HepG2 (cell line): ENCODE measurements around the gene PXDC1. TPM values are rescaled to one million over a fixed set of nuclear protein-coding genes. Genes with fewer than 3 reads are reported as not detected.

Experiments
- BORCS8-MEF2B ChIP-seq: sonication (generic); formaldehyde crosslinking; IDR thresholded peaks from 2 replicates; pipeline ENCODE4 v1.8.0; 2022; ENCODE audit warnings: mild to moderate bottlenecking, missing genetic modification reagents
- CHCHD3 ChIP-seq: sonication (generic); formaldehyde crosslinking; IDR thresholded peaks from 2 replicates; pipeline ENCODE4 v1.8.0; 2022; ENCODE audit warnings: mild to moderate bottlenecking, missing genetic modification reagents, moderate library complexity
- KAT2B ChIP-seq: fragments of 150-350 bp; IDR thresholded peaks from 2 replicates; pipeline ENCODE4 v1.6.1; 2014; ENCODE audit warnings: low read depth, low read length, borderline replicate concordance
- NCOA5 ChIP-seq: sonication (generic); formaldehyde crosslinking; IDR thresholded peaks from 2 replicates; pipeline ENCODE4 v1.4.0; 2020; ENCODE audit warnings: missing genetic modification reagents
- NFIB ChIP-seq: sonication (generic); formaldehyde crosslinking; IDR thresholded peaks from 2 replicates; pipeline ENCODE4 v1.9.0; 2021; ENCODE audit warnings: missing genetic modification reagents, mild to moderate bottlenecking, borderline replicate concordance
- NFYC ChIP-seq: IDR thresholded peaks from 2 replicates; pipeline ENCODE4 v1.6.1; 2016; ENCODE audit warnings: missing genetic modification reagents, missing compliant biosample characterization
- SP1 ChIP-seq, 2 experiments: fragments of 450-650 bp in 1 of 2; sonication (generic) in 1 of 2; formaldehyde crosslinking in 1 of 2; IDR thresholded peaks; 2 replicates each; pipeline versions ENCODE4 v1.4.0 to v1.6.1; 2016 to 2020; ENCODE audit warnings: missing genetic modification reagents in 1 of 2
- TCF12 ChIP-seq, 2 experiments: fragments of 450-650 bp in 1 of 2; sonication (generic) in 1 of 2; formaldehyde crosslinking in 1 of 2; IDR thresholded peaks; 2 replicates each; pipeline versions ENCODE4 v1.6.1 to v1.8.0; 2017 to 2022; ENCODE audit warnings: antibody characterized with exemption in 1 of 2, mild to moderate bottlenecking in 1 of 2, missing genetic modification reagents in 1 of 2, moderate library complexity in 1 of 2
- XRCC5 ChIP-seq: fragments of 200-400 bp; formaldehyde crosslinking; optimal IDR thresholded peaks from 2 replicates; pipeline ENCODE3; 2017; ENCODE audit warnings: mild to moderate bottlenecking, low read length
- ZFY ChIP-seq: sonication (generic); formaldehyde crosslinking; IDR thresholded peaks from 2 replicates; pipeline ENCODE4 v1.4.0; 2020; ENCODE audit warnings: missing genetic modification reagents
- ZKSCAN8 ChIP-seq: IDR thresholded peaks from 2 replicates; pipeline ENCODE4 v1.6.1; 2016; ENCODE audit warnings: borderline replicate concordance, missing genetic modification reagents, missing compliant biosample characterization
- ZNF12 ChIP-seq: sonication (generic); formaldehyde crosslinking; IDR thresholded peaks from 2 replicates; pipeline ENCODE4 v1.5.0; 2020; ENCODE audit warnings: missing genetic modification reagents
- ZNF652 ChIP-seq: IDR thresholded peaks from 2 replicates; pipeline ENCODE4 v1.6.1; 2016; ENCODE audit warnings: low read depth, borderline replicate concordance
- ZNF766 ChIP-seq: sonication (generic); formaldehyde crosslinking; IDR thresholded peaks from 2 replicates; pipeline ENCODE4 v1.5.0; 2020; ENCODE audit warnings: missing genetic modification reagents, borderline replicate concordance
- ZNF839 ChIP-seq: sonication (generic); formaldehyde crosslinking; IDR thresholded peaks from 2 replicates; pipeline ENCODE4 v1.4.0; 2020; ENCODE audit warnings: missing genetic modification reagents, mild to moderate bottlenecking, borderline replicate concordance
- ZSCAN30 ChIP-seq: sonication (generic); formaldehyde crosslinking; IDR thresholded peaks from 2 replicates; pipeline ENCODE4 v1.5.0; 2020; ENCODE audit warnings: mild to moderate bottlenecking, missing genetic modification reagents
- polyA plus RNA-seq, 8 experiments: library from polyadenylated mRNA; depleted of rRNA in 3 of 8; stranded (reverse) in 7 of 8; unstranded in 1 of 8; fragments of >200 nt; fragmentation: Illumina TruSeq in 4 of 8; extraction: Trizol in 4 of 8; gene quantifications; 2 replicates each; pipeline versions ENCODE4 v1.2.1 to v1.2.3, GENCODE V29; 2011 to 2016; ENCODE audit warnings: low read depth in 4 of 8, missing spikeins in 1 of 8, mixed read lengths in 1 of 8; ENCODE audit not compliant: insufficient read depth in 1 of 8
- total RNA-seq, 5 experiments: library from RNA; depleted of rRNA; stranded (reverse); fragments of >200 nt; fragmentation: Illumina TruSeq; extraction: Trizol; gene quantifications; 2 replicates each; pipeline ENCODE4 v1.2.3, GENCODE V29; 2016; ENCODE audit warnings: low read depth in 1 of 5
- TF ChIP-seq, protein P1 (sequence below): IDR thresholded peaks from 2 replicates; pipeline ENCODE4 v1.6.1; 2016; ENCODE audit warnings: missing genetic modification reagents, missing compliant biosample characterization
- TF ChIP-seq, protein P2 (sequence below): sonication (generic); formaldehyde crosslinking; IDR thresholded peaks from 2 replicates; pipeline ENCODE4 v1.4.0; 2020; ENCODE audit warnings: low read depth, mild to moderate bottlenecking, missing genetic modification reagents
- TF ChIP-seq, protein P3 (sequence below): sonication (generic); formaldehyde crosslinking; IDR thresholded peaks from 2 replicates; pipeline ENCODE4 v1.4.0; 2020; ENCODE audit warnings: missing genetic modification reagents
- TF ChIP-seq, protein P4 (sequence below): sonication (generic); formaldehyde crosslinking; IDR thresholded peaks from 2 replicates; pipeline ENCODE4 v1.4.0; 2020; ENCODE audit warnings: missing genetic modification reagents
- TF ChIP-seq, protein P5 (sequence below): sonication (generic); formaldehyde crosslinking; IDR thresholded peaks from 2 replicates; pipeline ENCODE4 v1.8.1; 2023; ENCODE audit warnings: mild to moderate bottlenecking, missing genetic modification reagents, borderline replicate concordance
- TF ChIP-seq, protein P6 (sequence below): sonication (generic); formaldehyde crosslinking; IDR thresholded peaks from 2 replicates; pipeline ENCODE4 v1.5.1; 2020; ENCODE audit warnings: mild to moderate bottlenecking, missing genetic modification reagents, moderate library complexity
- TF ChIP-seq, protein P7 (sequence below): sonication (generic); formaldehyde crosslinking; IDR thresholded peaks from 2 replicates; pipeline ENCODE4 v1.8.1; 2023; ENCODE audit warnings: missing genetic modification reagents, inconsistent platforms, borderline replicate concordance

The PXDC1 gene
- total and polyA plus RNA-seq, 2 of the 13 experiments (the other 11 are each of a cell fraction or from before 2014, with no cell fraction given), result 32.4 to 34.7 TPM

DNA sequence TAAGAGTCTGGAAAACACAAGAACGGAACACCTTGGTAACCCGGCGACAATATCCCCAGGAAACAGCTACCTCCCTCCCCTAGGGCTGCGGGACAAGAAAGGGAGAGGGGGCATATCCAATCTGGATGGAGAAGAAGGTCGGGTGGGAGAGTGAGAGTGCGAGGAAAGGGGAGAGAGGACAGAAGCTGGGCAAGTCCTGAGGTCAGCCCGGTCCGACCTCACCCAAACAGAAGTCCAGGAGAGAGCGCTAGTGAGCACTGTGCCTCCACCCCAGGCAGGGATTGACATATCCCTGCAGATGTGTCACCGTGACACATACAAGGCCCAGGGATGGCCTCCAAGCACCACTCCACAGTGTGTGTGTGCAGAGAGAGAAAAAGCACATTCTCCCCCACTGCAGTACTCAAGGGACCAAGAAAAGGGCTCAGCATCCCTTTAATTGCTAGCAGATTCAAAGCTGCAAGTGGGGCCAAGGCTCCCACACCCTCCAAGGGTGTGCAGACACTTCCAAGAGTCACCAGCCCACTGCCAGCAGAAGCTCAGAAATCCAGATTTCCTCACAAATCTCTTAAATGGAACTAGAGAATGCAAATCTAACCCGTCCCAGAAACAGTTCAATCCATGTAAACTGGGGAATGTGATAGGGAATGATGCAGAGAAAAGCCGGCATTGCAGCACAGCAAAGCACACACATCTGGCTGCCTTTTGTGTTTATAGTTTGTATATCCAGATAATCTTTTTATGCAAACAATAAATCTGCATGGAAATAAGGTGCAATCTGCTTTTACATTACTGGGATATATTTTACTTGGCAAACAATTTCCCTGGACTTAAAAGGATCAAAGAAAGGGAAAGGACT is 3.1 kb downstream of the PXDC1 start (continued):
- TF ChIP-seq ZFY (CRISPR knock-in tag) (peak; percentile 81), ZNF766 (CRISPR knock-in tag) (peak; percentile 49; the same call in 1 of the 2 replicates), TCF12 (IDR thresholded peaks at IDR 0.05) (no peak), TCF12 (CRISPR knock-in tag; IDR thresholded peaks at IDR 0.05) (no peak), NFYC (CRISPR knock-in tag) (no peak), CHCHD3 (CRISPR knock-in tag) (no peak), NFIB (CRISPR knock-in tag) (no peak), ZNF652 (peak; percentile 38; the same call in 1 of the 2 replicates), NCOA5 (no peak), SP1 (IDR thresholded peaks at IDR 0.05) (no peak), SP1 (CRISPR knock-in tag; IDR thresholded peaks at IDR 0.05) (0 out of 2 replicates have a peak, but pooled peaks have one; percentile 40), BORCS8-MEF2B (CRISPR knock-in tag) (peak; percentile 66; the same call in 1 of the 2 replicates), KAT2B (no peak), XRCC5 (peak; percentile 91), ZSCAN30 (CRISPR knock-in tag) (no peak), ZNF12 (CRISPR knock-in tag) (peak; percentile 41; the same call in 1 of the 2 replicates), ZKSCAN8 (CRISPR knock-in tag) (0 out of 2 replicates have a peak, but pooled peaks have one; percentile 15), ZNF839 (CRISPR knock-in tag) (no peak)
- TF ChIP-seq, protein P1, sequence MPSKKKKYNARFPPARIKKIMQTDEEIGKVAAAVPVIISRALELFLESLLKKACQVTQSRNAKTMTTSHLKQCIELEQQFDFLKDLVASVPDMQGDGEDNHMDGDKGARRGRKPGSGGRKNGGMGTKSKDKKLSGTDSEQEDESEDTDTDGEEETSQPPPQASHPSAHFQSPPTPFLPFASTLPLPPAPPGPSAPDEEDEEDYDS (CRISPR knock-in tag), result peak; percentile 35; the same call in 1 of the 2 replicates
- TF ChIP-seq, protein P2, sequence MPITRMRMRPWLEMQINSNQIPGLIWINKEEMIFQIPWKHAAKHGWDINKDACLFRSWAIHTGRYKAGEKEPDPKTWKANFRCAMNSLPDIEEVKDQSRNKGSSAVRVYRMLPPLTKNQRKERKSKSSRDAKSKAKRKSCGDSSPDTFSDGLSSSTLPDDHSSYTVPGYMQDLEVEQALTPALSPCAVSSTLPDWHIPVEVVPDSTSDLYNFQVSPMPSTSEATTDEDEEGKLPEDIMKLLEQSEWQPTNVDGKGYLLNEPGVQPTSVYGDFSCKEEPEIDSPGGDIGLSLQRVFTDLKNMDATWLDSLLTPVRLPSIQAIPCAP (CRISPR knock-in tag), result no peak
- TF ChIP-seq, protein P3, sequence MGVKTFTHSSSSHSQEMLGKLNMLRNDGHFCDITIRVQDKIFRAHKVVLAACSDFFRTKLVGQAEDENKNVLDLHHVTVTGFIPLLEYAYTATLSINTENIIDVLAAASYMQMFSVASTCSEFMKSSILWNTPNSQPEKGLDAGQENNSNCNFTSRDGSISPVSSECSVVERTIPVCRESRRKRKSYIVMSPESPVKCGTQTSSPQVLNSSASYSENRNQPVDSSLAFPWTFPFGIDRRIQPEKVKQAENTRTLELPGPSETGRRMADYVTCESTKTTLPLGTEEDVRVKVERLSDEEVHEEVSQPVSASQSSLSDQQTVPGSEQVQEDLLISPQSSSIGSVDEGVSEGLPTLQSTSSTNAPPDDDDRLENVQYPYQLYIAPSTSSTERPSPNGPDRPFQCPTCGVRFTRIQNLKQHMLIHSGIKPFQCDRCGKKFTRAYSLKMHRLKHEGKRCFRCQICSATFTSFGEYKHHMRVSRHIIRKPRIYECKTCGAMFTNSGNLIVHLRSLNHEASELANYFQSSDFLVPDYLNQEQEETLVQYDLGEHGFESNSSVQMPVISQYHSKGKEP (CRISPR knock-in tag), result no peak
- TF ChIP-seq, protein P4, sequence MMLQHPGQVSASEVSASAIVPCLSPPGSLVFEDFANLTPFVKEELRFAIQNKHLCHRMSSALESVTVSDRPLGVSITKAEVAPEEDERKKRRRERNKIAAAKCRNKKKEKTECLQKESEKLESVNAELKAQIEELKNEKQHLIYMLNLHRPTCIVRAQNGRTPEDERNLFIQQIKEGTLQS, result no peak
- TF ChIP-seq, protein P5, sequence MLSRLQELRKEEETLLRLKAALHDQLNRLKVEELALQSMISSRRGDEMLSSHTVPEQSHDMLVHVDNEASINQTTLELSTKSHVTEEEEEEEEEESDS (CRISPR knock-in tag), result no peak
- TF ChIP-seq, protein P6, sequence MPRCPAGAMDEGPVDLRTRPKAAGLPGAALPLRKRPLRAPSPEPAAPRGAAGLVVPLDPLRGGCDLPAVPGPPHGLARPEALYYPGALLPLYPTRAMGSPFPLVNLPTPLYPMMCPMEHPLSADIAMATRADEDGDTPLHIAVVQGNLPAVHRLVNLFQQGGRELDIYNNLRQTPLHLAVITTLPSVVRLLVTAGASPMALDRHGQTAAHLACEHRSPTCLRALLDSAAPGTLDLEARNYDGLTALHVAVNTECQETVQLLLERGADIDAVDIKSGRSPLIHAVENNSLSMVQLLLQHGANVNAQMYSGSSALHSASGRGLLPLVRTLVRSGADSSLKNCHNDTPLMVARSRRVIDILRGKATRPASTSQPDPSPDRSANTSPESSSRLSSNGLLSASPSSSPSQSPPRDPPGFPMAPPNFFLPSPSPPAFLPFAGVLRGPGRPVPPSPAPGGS (CRISPR knock-in tag), result peak; percentile 61; the same call in 1 of the 2 replicates
- TF ChIP-seq, protein P7, sequence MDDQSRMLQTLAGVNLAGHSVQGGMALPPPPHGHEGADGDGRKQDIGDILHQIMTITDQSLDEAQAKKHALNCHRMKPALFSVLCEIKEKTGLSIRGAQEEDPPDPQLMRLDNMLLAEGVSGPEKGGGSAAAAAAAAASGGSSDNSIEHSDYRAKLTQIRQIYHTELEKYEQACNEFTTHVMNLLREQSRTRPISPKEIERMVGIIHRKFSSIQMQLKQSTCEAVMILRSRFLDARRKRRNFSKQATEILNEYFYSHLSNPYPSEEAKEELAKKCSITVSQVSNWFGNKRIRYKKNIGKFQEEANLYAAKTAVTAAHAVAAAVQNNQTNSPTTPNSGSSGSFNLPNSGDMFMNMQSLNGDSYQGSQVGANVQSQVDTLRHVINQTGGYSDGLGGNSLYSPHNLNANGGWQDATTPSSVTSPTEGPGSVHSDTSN, result no peak
